22Rv1 (cell line): ENCODE measurements around the gene UROD.

Experiments
- H3K27ac ChIP-seq: fragments of 450-650 bp; 2 replicates; pipeline ENCODE4 v1.5.1; 2017
- ZFX ChIP-seq: fragments of 450-650 bp; IDR thresholded peaks from 2 replicates; pipeline ENCODE4 v1.6.1; 2017; ENCODE audit warnings: antibody characterized with exemption, borderline replicate concordance
- TF ChIP-seq, protein P1 (sequence below): fragments of 450-650 bp; IDR thresholded peaks from 2 replicates; pipeline ENCODE4 v1.5.1; 2017; ENCODE audit warnings: mild to moderate bottlenecking

Gene UROD

GRCh38 chr1:45035631-45036301 lies 23.7 kb downstream of the UROD start:
- TF ChIP-seq ZFX, result no peak
- TF ChIP-seq, protein P1, sequence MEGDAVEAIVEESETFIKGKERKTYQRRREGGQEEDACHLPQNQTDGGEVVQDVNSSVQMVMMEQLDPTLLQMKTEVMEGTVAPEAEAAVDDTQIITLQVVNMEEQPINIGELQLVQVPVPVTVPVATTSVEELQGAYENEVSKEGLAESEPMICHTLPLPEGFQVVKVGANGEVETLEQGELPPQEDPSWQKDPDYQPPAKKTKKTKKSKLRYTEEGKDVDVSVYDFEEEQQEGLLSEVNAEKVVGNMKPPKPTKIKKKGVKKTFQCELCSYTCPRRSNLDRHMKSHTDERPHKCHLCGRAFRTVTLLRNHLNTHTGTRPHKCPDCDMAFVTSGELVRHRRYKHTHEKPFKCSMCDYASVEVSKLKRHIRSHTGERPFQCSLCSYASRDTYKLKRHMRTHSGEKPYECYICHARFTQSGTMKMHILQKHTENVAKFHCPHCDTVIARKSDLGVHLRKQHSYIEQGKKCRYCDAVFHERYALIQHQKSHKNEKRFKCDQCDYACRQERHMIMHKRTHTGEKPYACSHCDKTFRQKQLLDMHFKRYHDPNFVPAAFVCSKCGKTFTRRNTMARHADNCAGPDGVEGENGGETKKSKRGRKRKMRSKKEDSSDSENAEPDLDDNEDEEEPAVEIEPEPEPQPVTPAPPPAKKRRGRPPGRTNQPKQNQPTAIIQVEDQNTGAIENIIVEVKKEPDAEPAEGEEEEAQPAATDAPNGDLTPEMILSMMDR, result no peak
- H3K27ac ChIP-seq, result no peak overlapping the region

DNA sequence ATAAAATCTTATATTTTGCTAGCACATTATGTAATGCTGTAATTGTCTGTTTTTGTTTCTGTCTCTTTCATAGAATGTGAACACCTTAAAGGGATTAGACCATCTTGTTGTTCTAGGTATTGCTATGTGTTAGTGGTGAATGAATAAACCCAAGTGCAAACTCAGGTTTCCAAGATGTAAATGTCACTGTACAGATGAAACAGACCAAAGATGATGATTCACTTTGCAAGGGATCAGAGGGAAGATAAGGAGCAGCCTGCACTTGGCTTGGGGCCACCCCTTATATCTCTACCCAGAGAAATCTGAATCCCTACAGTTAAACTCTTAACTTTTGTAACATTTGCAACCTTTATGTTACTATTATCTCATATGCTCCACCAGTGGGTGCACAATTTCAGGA lies 25.4 kb downstream of the UROD start:
- no peak overlapping the region for H3K27ac ChIP-seq
- TF ChIP-seq ZFX, result no peak
- TF ChIP-seq, protein P1, result no peak

DNA sequence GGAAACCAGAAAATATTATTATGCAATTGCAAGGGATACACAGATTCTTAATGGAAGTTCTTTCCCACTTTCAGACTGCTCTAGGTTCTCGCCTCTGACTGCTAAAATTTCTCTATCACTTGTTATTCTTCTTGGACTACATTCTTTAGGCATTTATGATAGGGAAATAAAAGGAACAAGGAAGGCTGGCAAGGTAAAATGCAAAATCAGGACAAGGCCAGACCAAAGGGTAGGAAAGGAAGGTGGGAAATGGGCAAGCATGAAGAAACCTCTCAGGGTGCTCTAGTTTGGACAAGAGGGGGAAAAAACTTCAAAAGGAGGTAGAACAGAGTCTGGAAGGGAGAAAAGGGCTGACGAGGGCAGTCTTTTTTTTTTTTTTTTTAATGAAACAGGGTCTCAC lies 26.2 kb downstream of the UROD start:
- H3K27ac ChIP-seq, result no peak overlapping the region
- TF ChIP-seq, protein P1, result no peak
- TF ChIP-seq ZFX, result no peak

GRCh38 chr1:45038661-45039364 lies 26.8 kb downstream of the UROD start:
- no peak overlapping the region for H3K27ac ChIP-seq
- TF ChIP-seq, protein P1, result no peak
- TF ChIP-seq ZFX, result no peak

GRCh38 chr1:45040297-45040696 lies 28.2 kb downstream of the UROD start:
- no peak for TF ChIP-seq ZFX
- TF ChIP-seq, protein P1, result no peak
- no peak overlapping the region for H3K27ac ChIP-seq

DNA sequence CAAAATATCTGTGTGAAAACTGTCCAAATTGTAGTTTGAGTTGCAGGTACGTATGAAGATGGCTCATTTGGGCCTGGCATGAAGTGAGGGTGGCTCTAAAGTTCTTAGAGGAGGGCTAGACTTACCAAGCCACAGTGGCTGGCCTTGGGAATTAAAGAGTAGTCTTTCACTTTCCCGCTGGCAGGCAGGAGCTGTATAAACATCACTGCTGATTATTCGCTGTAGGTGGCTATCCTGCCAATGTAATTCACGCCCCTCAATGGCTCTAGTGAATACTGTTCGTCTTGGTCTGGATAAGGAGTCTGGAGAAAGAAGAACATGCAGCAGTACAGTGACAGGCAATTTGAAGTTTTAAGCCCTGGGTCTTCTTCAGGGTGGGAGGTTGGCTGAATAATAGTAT lies 31.0 kb downstream of the UROD start:
- H3K27ac ChIP-seq, result no peak overlapping the region
- TF ChIP-seq, protein P1, result no peak
- no peak for TF ChIP-seq ZFX

DNA sequence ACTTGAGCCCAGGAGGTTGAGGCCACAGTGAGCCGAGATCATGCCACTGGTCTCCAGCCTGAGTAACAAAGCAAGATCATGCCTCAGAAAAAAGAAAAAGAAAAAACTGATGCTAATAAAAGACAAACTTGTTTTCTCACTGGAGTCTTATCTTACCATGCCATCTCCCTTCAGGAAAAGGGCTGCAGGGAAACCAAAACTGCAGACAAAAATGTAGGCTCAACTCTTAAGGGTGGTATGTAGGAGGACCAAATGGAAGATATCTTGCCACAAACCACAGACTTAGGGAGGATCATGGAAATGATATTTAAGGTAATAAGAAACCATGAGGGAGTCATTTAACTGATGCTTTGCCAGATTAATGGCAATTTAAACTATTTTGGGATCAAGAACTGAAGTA lies 32.9 kb downstream of the UROD start:
- no peak overlapping the region for H3K27ac ChIP-seq
- TF ChIP-seq, protein P1, result no peak
- no peak for TF ChIP-seq ZFX
